Caki2 (cell line): ENCODE results near the gene SLC22A5. TPM values are rescaled to one million over a fixed set of nuclear protein-coding genes. Genes with fewer than 3 reads are reported as not detected.
A peak's percentile ranks its signal among the peaks of the same experiment; 100 is the strongest.
"Not testable (repeated sequence)": the region's sequence is repeated elsewhere in the genome, so short reads cannot be mapped to it uniquely, and the experiment has no call there.

ENCODE experiments used
- DNase-seq: peaks from one replicate; pipeline ENCODE4 v3.0.0-alpha.2; 2015; ENCODE audit warnings: low read depth
- in situ Hi-C: cut with HindIII; loops from 2 replicates; pipeline ENCODE4 v1.10.0; 2016; ENCODE audit warnings: low sequenced_read_pairs, low pct_unique_long_range_greater_than_20kb, mixed read lengths
- total RNA-seq: library from RNA; depleted of rRNA; stranded (reverse); fragments of >200 nt; shearing (Covaris generic); gene quantifications from 2 replicates; pipeline ENCODE4 v1.2.3, GENCODE V29; 2014; ENCODE audit warnings: low replicate concordance

Gene SLC22A5
- total RNA-seq, 1 experiment from 2014 or later = 36.8 TPM

DNA sequence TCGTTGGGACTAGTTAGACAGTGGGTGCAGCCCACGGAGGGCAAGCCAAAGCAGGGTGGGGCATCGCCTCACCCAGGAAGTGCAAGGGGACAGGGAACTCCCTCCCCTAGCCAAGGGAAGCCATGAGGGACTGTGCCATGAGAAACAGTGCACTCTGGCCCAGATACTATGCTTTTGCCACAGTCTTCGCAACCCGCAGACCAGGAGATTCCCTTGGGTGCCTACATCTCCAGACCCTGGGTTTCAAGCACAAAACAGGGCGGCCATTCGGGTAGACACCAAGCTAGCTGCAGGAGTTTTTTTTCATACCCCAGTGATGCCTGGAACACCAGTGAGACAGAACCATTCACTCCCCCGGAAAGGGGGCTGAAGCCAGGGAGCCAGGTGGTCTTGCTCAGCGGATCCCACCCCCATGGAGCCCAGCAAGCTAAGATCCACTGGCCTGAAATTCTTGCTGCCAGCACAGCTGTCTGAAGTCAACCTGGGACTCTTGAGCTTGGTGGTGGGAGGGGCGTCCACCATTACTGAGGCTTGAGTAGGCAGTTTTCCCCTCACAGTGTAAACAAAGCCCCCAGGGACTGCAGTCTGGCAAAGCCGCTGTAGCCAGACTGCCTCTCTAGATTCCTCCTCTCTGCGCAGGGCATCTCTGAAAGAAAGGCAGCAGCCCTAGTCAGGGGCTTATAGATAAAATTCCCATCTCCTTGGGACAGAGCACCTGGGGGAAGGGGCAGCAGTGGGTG is 28.6 kb downstream of the SLC22A5 start:
- not testable (repeated sequence) for DNase-seq
- in situ Hi-C loops = loop anchor here (25.0 kb wide), 1 partner anchor 89 kb away; the partner anchor contains the start of gene IRF1

- DNase-seq, in situ Hi-C loops: not testable (repeated sequence)
Measured at GRCh38 chr5:132404041-132404440, 34.5 kb downstream of the SLC22A5 start.

DNA sequence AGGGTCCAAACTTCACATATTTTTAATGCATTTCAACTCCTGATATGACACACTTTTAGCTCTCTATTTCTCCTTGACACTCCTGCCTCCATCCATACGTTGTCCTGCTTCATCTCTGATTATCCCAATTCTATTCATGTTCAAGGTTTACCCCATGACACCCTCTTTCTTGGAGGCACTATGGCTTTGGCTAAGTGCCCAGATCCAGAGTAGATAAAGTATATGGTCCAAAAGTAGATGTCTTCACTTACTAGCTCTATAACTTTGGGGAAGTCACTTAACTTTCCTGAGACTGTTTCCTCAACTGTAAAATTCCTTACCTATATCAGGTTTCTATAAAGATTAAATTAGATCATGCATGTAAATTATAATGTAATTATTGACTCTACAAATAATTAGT is 36.1 kb downstream of the SLC22A5 start:
- no peak for DNase-seq

GRCh38 chr5:132406144-132406783 is 36.8 kb downstream of the SLC22A5 start:
- no peak for DNase-seq
- in situ Hi-C loops = no loop called here

More for the DNA sequence above, 36.1 kb downstream of the SLC22A5 start:
- in situ Hi-C loops = no loop called here

DNA sequence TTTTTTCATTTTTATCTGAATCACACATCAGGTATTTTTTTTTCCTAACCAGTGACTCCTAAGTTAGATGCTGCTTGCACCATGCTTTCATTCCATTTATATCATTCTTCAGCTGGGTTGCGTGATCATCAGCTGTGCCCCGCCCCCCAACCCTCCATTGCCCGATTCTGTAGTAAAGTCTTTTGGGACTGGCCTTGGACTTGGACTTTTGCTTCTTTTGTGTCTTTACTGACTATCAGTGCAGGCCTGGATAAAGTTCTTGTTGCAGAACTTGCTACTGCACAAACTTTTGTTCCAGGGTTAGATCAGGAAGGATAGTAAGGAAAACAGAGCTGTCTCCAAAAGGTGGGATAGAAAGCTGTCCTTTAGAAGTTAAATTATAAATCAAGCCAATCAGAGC is 38.5 kb downstream of the SLC22A5 start:
- no peak for DNase-seq
- in situ Hi-C loops = no loop called here

DNA sequence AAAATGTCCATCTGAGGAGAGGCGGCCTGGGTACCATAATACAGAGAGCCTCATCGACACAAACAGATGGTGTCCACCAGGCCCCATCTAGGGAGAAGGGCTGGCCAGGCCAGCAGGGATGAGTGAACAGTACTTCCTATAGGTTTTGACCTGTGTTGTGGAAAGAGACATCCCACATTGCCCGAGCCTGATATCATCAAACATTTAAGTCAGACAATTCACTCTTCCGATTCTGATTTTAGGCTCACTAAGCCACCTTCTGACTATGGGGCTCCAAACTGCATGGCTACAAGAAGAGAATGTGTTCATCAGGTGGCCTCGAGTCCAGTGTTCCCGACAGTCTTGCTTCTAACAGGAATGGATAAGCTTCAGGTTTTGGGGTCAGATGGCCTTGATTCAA is 38.9 kb downstream of the SLC22A5 start:
- no peak for DNase-seq
- in situ Hi-C loops = no loop called here

- in situ Hi-C loops = no loop called here
- DNase-seq = no peak
Measured at GRCh38 chr5:132408965-132409364, 39.5 kb downstream of the SLC22A5 start.

GRCh38 chr5:132410451-132411303 is 41.2 kb downstream of the SLC22A5 start:
- DNase-seq = peak; percentile 78
- in situ Hi-C loops = no loop called here

- DNase-seq = peak; percentile 51
Measured at GRCh38 chr5:132411304-132412013, 41.9 kb downstream of the SLC22A5 start.

DNA sequence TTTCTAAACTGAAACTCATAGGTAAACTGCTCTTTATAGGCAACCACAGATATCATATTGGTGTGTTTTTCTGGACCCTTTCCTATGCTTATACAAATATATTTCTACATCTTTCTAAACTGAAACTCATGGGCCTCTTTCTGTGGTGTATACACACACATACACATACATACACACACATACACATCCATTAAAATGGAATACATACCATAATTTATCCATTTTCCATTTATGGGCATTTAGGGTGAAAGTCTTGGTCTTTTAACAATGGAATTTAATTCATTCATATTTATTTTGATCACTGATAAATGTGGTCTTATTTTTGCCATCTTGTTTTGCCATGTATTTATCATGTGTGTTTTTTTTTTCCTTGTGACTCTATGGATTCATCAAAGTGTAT is 44.1 kb downstream of the SLC22A5 start:
- in situ Hi-C loops = no loop called here
- DNase-seq = no peak

More at GRCh38 chr5:132411304-132412013, 41.9 kb downstream of the SLC22A5 start:
- in situ Hi-C loops = no loop called here

GRCh38 chr5:132414634-132415378 is 45.3 kb downstream of the SLC22A5 start:
- peak; percentile 64 for DNase-seq
- in situ Hi-C loops = no loop called here

DNA sequence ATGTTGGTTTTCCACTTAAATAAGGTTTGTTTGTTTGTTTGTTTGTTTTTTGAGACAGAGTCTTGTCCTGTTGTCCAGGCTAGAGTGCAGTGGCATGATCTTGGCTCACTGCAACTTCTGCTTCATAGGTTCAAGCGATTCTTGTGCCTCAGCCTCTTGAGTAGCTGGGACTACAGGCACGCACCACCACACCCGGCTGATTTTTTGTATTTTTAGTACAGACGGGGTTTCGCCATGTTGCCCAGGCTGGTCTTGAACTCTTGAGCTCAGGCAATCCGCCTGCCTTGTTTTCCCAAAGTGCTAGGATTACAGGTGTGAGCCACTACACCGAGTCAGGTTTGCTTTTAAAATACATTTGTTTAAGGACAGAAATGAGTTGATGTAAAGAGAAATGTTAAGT is 46.0 kb downstream of the SLC22A5 start:
- in situ Hi-C loops, DNase-seq: not testable (repeated sequence)

- no peak for DNase-seq
- in situ Hi-C loops = no loop called here
Measured at GRCh38 chr5:132416306-132417009, 46.9 kb downstream of the SLC22A5 start.

- in situ Hi-C loops = no loop called here
- no peak for DNase-seq
Measured at GRCh38 chr5:132417010-132417439, 47.5 kb downstream of the SLC22A5 start.

DNA sequence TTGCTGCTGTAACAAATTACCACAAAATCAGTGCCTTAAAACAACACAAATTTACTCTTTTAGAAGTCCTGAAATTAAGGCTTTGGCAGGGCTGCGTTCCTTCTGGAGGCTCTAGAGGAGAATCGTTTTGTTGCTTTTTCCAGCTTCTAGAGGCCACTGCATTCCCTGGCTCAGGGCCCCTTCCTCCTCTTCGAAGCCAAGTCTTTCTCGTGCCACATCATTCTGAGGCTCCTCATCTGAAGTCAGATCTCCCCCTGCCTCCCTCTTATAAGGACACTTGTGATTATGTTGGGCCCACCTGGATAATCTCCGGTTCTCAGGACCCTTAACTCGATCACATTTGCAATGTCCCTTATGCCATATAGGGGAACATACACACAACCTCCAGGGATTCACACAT is 48.0 kb downstream of the SLC22A5 start:
- in situ Hi-C loops = no loop called here
- no peak for DNase-seq

DNA sequence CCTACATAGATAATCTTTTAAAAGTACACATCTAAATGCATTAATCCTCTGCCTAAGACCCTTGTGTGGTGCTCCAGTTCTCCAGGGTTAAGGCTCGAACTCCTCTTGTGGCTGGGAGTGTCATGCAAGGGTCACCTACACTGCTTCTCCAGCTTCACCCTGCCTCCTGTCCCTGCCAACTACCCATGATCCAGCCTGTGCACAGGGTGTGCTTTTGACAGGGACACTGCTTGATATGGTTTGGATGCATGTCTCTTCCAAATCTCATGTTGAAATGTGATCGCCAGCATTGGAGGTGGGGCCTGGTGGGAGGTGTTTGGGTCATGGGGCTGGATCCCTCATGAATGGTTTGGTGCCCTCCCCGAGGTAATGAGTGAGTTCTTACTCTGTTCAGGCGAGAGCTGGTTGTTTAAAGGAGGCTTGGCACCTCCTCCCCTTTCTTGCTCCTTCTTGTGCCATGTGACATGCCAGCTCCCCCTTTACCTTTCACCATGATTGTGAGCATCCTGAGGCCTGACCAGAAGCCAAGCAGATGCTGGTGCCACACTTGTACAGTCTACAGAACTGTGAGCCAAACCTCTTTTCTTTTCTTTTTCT is 48.5 kb downstream of the SLC22A5 start:
- DNase-seq = no peak
- in situ Hi-C loops = no loop called here

DNA sequence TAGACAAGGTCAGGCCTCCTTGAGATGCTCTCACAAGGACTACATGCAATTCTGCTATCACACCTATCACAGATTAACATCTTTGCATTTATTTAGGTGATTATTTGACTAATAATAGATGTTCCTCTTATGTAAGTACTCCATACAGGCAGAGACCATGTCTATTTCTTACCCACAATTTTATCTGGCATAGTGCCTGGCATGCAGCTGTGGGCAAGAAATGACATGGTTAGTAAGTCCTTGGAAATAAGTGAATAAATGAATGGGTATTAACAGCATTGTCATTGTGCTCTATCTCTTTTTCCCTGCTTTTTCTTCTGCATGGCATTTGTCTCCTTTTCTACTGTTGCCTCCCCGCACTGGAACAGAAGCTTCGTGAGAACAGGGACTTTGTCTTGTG is 49.4 kb downstream of the SLC22A5 start:
- in situ Hi-C loops = no loop called here
- DNase-seq = no peak
